Panc1 (cell line): ENCODE data around the gene POU2F1.

Experiments
- POLR2AphosphoS5 ChIP-seq: IDR thresholded peaks from 2 replicates; pipeline ENCODE4 v1.6.1; 2012; ENCODE audit warnings: mild to moderate bottlenecking, low read depth, low read length, moderate library complexity
- TCF7L2 ChIP-seq: IDR thresholded peaks from 2 replicates; pipeline ENCODE4 v1.6.1; 2011; ENCODE audit warnings: mild to moderate bottlenecking, low read depth, low read length, inconsistent platforms
- TF ChIP-seq, protein P1 (sequence below): fragments of 450-650 bp; IDR thresholded peaks from 2 replicates; pipeline ENCODE4 v1.5.1; 2017; ENCODE audit warnings: mild to moderate bottlenecking

DNA sequence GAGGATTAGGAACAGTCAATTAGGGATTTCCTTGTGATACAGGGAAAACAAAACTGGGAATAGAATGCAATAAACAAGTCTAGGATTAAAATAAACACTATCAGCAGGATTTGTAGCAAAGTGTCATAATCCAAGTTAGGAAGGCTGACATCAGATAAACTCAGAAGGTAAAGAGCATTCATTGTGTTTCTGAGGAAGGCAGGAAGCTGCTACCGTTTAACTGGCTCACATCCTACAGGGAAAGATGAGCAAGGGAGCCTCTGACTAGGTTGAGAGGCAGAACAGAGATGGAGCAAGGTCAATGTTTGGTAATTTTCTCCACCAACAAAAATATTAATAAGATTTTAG lies 124.7 kb downstream of the POU2F1 start:
- TF ChIP-seq, protein P1, sequence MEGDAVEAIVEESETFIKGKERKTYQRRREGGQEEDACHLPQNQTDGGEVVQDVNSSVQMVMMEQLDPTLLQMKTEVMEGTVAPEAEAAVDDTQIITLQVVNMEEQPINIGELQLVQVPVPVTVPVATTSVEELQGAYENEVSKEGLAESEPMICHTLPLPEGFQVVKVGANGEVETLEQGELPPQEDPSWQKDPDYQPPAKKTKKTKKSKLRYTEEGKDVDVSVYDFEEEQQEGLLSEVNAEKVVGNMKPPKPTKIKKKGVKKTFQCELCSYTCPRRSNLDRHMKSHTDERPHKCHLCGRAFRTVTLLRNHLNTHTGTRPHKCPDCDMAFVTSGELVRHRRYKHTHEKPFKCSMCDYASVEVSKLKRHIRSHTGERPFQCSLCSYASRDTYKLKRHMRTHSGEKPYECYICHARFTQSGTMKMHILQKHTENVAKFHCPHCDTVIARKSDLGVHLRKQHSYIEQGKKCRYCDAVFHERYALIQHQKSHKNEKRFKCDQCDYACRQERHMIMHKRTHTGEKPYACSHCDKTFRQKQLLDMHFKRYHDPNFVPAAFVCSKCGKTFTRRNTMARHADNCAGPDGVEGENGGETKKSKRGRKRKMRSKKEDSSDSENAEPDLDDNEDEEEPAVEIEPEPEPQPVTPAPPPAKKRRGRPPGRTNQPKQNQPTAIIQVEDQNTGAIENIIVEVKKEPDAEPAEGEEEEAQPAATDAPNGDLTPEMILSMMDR: no peak
- no peak for TF ChIP-seq POLR2AphosphoS5
- TF ChIP-seq TCF7L2: no peak
